Stimulated activated CD8-positive, alpha-beta memory T cell treated with anti-CD3 and anti-CD28 coated beads, Interleukin-7, amount 100 ng/mL, for 4 hours (primary cell): ENCODE measurements around the gene MED27.

Source experiments
- DNase-seq, 2 donors: peaks; one replicate each; pipeline ENCODE4 v3.0.0-alpha.2; 2020; ENCODE audit warnings: low read depth in 2 of 2

MED27 gene

DNA sequence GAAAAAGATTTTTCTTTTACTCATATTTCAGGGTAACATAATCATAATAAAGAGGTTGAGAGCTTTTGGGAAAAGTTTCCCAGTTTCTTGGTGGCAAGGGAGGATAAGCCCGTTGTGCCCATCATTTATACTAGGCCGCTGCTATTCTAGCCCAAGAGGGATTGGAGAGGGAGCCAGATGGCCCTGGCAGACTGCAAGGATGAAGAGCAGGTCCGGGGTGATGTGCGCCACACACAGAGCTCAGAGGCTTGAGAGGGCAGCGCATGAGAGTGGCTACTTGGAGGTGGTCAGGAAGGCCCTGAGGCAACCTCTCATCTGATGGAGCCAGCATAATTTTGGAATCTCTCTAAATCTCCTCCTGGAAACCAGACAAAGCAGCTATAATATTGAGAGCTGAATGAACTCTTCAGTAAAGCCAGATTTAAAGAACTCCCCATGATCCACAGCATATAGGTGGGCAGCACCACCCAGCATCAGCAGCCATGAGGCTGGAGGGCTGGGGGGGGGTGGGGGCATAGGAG, 110.1 kb downstream of the MED27 start:
- no peak for DNase-seq

DNA sequence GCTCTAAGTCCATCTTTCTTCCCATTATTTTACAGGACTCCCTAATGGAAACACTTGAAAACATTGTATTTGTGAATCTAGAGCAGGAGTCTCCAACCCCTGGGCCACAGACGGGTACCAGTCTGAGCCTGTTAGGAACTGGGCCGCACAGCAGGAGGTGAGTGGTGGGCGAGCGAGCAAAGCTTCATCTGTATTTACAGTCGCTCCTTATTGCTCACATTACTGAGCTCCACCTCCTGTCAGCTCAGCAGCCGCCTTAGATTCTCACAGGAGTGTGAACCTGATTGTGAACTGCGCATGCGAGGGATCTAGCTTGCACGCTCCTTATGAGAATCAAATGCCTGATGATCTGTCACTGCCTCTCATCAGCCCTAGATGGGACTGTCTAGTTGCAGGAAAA, 111.0 kb downstream of the MED27 start:
- DNase-seq, result no peak

DNA sequence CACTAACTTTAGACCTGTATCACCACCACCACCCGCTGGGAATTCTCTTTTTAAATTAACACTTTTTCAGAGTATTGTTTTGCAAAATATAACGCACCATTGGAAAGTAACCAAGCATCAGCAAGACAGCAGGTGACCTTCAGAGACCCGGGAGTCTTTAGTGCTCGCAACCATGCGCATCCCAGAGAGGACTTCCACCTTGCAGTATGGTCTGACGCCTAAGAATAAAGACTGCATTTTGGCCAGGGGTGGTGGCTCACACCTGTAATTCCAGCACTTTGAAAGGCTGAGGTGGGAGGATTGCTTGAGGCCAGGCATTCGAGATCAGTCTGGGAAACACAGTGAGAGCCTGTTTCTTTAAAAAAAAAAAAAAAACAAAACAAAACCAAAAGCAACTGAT, 113.8 kb downstream of the MED27 start:
- no peak for DNase-seq

DNA sequence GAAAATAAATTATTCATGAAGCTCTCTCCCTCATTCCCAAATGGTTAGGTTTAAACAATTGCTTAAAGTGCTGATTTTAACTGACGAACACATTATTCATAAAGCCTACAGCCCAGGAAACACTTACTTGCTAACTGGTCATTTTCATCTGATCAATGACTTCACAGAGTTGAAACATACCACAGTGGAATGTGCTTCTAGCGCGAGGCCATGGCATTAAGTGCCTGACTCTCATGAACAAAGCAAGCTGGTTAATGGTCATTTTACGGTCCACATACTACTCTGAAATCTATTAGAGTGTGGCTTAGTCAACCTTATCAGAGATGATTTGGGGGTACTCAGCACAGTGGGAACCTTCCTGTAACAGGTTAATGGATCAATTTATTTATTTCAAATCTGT, 114.6 kb downstream of the MED27 start:
- no peak for DNase-seq

DNA sequence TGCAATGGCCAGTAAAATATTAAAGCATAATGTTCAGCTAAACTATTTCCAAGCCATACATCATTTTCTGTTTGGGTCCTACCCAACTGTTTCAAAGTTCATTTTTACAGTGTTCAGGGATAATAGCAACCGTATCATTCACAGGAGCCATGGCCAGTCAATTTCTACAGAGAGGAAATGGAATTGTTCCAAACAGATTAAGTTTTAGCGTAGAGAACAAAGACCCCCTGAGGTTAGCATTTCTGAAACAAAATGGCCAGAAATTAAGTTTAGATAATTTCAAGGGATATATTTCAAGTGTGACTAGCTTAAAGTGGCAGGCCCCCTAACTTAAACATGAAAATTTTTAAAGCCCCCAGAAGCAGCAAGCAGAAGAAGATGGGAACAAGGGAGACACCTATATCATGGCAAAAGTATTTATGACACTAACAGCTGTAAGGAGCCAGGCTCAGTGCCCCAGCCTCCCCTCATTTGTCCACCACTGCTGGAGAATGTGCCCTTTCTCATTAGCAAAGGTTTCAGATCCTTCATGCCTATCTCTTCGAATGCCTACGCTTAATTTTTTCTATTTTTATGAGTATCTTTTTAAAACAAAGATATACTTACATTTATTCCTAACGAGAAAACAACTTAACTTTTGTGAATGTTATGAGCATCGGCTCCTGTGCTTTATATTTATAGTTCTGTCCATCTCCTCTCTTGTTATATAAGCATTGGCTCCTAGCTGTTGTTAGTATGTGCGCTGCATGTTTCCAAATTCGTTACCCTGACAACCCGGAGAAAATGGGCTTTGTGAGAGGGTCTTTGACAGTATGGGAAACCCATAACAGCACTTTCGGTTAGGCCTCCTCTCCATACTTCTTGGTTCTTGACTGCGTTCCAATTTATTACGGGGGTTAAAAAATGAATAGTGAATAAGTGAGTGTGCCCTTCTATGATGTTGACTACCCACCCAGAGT, 116.3 kb downstream of the MED27 start:
- DNase-seq, result no peak

- no peak for DNase-seq
Observed at GRCh38 chr9:131961496-131961880, 118.2 kb downstream of the MED27 start.

DNA sequence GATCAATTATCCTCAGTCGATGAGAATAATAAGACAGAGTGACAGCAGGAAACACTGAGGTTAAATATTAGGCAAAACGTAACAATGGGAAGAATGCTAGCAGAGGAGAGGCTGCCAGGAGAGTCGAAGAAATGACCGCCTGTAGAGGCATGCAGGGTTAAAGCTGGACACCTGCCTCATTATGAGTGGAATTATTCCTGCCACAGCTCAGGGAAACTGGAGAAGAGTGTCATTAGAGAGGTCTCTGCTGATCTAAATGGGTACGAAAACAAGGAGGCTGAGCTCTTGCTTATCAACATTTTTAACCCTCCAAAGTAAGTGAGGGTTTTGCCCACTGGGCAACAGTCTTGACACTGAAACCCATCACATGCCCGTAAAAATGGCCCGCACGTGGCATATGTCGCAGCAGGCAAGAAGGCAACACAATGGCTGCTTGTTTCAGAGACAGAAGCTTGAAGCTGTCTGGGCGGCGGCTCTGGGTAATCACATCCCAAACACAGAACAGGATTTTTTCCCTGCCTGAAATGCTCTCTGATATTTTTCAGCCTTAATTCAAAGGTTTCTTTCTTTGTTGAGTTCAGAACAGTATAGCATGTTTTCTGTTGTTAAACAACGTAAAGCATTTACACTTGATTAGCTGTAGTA, 118.7 kb downstream of the MED27 start:
- no peak for DNase-seq

DNA sequence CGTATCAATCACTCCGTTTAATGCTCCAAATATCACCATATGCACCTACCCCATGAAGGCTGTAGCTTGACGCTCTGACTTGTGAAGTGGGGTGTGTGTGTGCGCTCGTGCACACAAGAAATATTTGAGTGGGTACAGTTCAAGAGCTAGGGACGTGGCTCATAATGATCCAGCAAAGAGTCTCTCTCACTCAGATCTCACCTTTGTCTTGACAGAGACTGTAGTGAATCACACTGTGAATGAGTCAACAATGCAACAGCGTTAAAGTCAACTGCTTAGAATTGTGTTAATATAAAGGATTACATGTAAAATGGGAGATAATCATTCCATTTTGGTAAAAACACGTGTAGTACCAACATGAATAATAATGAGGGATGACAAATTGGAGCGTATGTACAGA, 119.4 kb downstream of the MED27 start:
- DNase-seq, result no peak

DNA sequence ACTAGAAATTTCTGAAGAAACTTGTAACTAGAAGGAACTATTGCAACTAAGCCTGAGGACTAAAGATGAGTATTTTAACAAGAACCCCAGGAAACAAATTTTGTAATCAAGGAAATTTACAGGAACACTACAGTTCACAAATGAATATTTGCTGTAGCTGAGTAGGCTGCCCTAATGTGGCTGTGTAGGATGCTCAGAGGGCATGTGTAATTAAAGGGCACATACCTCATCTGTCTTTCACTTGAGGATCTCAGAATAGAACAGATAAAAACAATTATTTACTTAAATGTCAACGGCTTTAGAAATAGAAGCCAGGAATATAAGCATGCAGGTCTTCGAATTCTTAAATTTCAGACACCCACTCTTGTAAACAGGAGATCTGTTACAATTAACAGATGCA, 119.8 kb downstream of the MED27 start:
- no peak for DNase-seq

- DNase-seq, result no peak
Observed at GRCh38 chr9:131959056-131959455, 120.6 kb downstream of the MED27 start.

- no peak for DNase-seq
Observed at GRCh38 chr9:131954299-131954698, 125.4 kb downstream of the MED27 start.

- no peak for DNase-seq
Observed at GRCh38 chr9:131951905-131952304, 127.8 kb downstream of the MED27 start.

GRCh38 chr9:131951155-131951554, 128.5 kb downstream of the MED27 start:
- no peak for DNase-seq

- DNase-seq, result no peak
Observed at GRCh38 chr9:131950487-131950886, 129.2 kb downstream of the MED27 start.

- no peak for DNase-seq
Observed at GRCh38 chr9:131946180-131946579, 133.5 kb downstream of the MED27 start.

- no peak for DNase-seq
Observed at GRCh38 chr9:131943351-131943841, 136.3 kb downstream of the MED27 start.

- DNase-seq, result no peak
Observed at GRCh38 chr9:131942146-131942720, 137.4 kb downstream of the MED27 start.

- no peak for DNase-seq
Observed at GRCh38 chr9:131937451-131937850, 142.2 kb downstream of the MED27 start.

DNA sequence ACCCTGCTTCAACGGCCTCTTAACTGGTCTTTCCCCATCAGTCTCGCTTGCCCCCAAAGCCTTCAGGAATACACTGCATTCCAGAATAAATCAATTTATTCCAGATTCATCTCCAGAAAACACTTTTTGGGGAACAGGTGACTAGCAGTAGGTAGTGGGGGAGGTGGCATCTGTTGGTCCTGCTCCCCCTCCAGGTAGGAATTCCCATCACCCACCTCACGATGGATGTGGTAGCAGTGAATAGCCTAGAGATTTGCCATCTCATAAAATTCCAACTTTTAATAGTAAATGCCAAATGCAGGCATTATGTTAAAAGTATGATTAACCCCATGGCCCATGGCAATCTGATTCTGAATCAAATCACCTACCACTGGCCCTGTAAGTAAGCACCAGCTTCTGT, 142.7 kb downstream of the MED27 start:
- no peak for DNase-seq

GRCh38 chr9:131934673-131935072, 145.0 kb downstream of the MED27 start:
- no peak for DNase-seq

DNA sequence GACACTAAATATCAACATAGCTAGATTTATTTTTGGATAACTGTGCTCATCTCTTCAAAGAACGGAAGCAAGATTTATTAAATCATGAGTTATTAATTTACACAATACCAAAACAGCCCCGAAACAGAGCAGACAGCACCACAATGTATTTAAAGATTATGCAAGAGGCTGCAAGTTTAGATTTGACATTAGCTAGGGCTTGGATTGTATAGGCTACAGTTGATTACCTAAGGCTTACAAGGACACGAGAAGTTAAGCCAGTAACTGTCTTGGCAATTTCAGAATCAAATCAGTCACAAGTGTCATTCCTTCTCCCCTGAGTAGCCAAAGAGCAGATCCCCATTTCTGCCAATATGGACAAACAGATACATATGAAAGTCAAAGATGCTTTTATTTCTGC, 152.6 kb downstream of the MED27 start:
- DNase-seq, result no peak

- no peak for DNase-seq
Observed at GRCh38 chr9:131926360-131926922, 153.2 kb downstream of the MED27 start.
